Mesendoderm (in vitro differentiated cells): ENCODE measurements around the gene PRR5L.
A peak's percentile ranks its signal among the peaks of the same experiment; 100 is the strongest.

Experiments used
- DNase-seq: peaks from one replicate; pipeline ENCODE4 v3.0.0; 2013
- H2AK5ac ChIP-seq: 2 replicates; pipeline ENCODE4 v1.6.1; 2013; ENCODE audit warnings: low read length, inconsistent platforms
- H2BK120ac ChIP-seq: 2 replicates; pipeline ENCODE4 v1.6.1; 2013; ENCODE audit warnings: low read depth, mild to moderate bottlenecking, low read length, moderate library complexity, mixed read lengths
- H2BK15ac ChIP-seq: replicated peaks from 2 replicates; pipeline ENCODE4 v1.6.1; 2013; ENCODE audit warnings: low read depth, mild to moderate bottlenecking, moderate library complexity
- H2BK5ac ChIP-seq: 2 replicates; pipeline ENCODE4 v1.6.1; 2013; ENCODE audit warnings: low read length, inconsistent platforms
- H3K18ac ChIP-seq: 2 replicates; pipeline ENCODE4 v1.6.1; 2013; ENCODE audit warnings: mild to moderate bottlenecking, low read length, mixed read lengths
- H3K23ac ChIP-seq: one replicate; pipeline ENCODE4 v1.6.1; 2013; ENCODE audit warnings: low read length
- H3K27ac ChIP-seq: 2 replicates; pipeline ENCODE4 v1.5.1; 2013; ENCODE audit warnings: low read depth, mild to moderate bottlenecking, inconsistent platforms, low read length, moderate library complexity
- H3K27me3 ChIP-seq: 2 replicates; pipeline ENCODE4 v1.6.1; 2013; ENCODE audit warnings: low read length, control low read depth, mild to moderate bottlenecking, inconsistent platforms; ENCODE audit not compliant: insufficient read depth, poor library complexity
- H3K36me3 ChIP-seq: 2 replicates; pipeline ENCODE4 v1.6.1; 2013; ENCODE audit warnings: low read length, inconsistent platforms; ENCODE audit not compliant: control insufficient read depth, insufficient read depth
- H3K4ac ChIP-seq: one replicate; pipeline ENCODE4 v1.6.1; 2013; ENCODE audit warnings: low read depth, mild to moderate bottlenecking, low read length, moderate library complexity
- H3K4me1 ChIP-seq: 2 replicates; pipeline ENCODE4 v1.6.1; 2013; ENCODE audit warnings: low read depth, low read length, inconsistent platforms; ENCODE audit not compliant: control insufficient read depth
- H3K4me2 ChIP-seq: 2 replicates; pipeline ENCODE4 v1.6.1; 2013; ENCODE audit warnings: low read length
- H3K4me3 ChIP-seq: 2 replicates; pipeline ENCODE4 v1.5.1; 2013; ENCODE audit warnings: mild to moderate bottlenecking, low read length
- H3K56ac ChIP-seq: one replicate; pipeline ENCODE4 v1.6.1; 2013; ENCODE audit warnings: low read length
- H3K79me1 ChIP-seq: 2 replicates; pipeline ENCODE4 v1.6.1; 2013; ENCODE audit warnings: low read length, inconsistent platforms
- H3K79me2 ChIP-seq: 2 replicates; pipeline ENCODE4 v1.6.1; 2013; ENCODE audit warnings: mild to moderate bottlenecking, low read length; ENCODE audit not compliant: control insufficient read depth, insufficient read depth
- H3K9ac ChIP-seq: 2 replicates; pipeline ENCODE4 v1.6.1; 2013; ENCODE audit warnings: low read length, inconsistent platforms
- H4K5ac ChIP-seq: one replicate; pipeline ENCODE4 v1.6.1; 2013; ENCODE audit warnings: low read length
- H4K8ac ChIP-seq: one replicate; pipeline ENCODE4 v1.6.1; 2013; ENCODE audit warnings: low read depth, mild to moderate bottlenecking, control low read depth, low read length, moderate library complexity
- WGBS: extraction: QIAGEN DNeasy Blood & Tissue Kit; methylation state at CpG from one replicate; pipeline ENCODE4 v1.1.7; 2013; ENCODE audit warnings: low lambda C conversion rate, missing lambda C conversion rate; ENCODE audit not compliant: insufficient coverage; ENCODE audit errors: extremely low coverage; 5-methylcytosine and 5-hydroxymethylcytosine counted together

PRR5L gene

DNA sequence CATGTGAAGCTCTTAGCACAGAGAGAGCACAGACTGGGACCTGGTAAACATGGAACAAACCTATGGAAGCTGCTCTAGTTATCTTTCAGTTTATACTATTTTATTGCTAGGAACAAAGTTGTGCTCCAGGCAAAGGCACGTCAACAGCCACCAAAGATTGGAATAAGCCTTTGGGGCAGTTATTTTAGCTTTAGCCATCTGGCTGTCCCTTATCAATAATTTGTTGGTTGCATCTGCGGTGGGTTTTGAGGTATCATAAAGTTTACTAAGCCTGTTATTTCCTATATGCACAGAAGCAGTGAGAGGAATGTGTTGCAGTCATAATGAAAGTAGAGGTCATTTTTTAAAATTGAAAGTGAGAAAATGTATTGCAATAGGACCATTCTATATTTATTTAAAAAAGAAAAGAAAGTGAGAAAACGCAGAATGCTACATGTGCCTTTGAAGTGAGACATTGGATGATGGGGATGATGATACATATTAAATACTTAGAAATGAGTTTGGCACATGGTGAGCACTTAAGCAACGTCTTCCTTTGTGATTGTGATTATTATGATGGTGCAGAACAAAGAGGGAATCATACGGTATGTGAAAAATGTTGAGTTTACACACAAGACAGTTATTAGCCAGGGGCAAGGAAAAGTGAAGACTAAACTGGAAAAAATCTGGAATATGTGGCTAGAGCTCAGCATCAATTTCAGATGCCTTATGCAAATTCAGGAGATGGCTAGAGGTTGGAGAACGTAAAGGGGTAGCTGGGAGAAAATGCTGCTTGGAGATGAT, 58.3 kb downstream of the PRR5L start:
- Histone ChIP-seq H3K18ac (no peak overlapping the region), H3K56ac (no peak overlapping the region), H3K23ac (no peak overlapping the region), H2BK120ac (no peak overlapping the region), H3K4me1 (no peaks in the 10 kb centered on the region), H3K27me3 (no peaks in the 10 kb centered on the region), H3K79me1 (no peaks in the 10 kb centered on the region), H3K27ac (no peak overlapping the region), H2BK5ac (no peak overlapping the region), H3K36me3 (no peaks in the 10 kb centered on the region), H3K4me3 (no peak overlapping the region), H4K8ac (peak overlapping the region; percentile 43), H3K79me2 (no peaks in the 10 kb centered on the region), H2AK5ac (no peak overlapping the region), H3K9ac (no peak overlapping the region), H3K4ac (no peak overlapping the region), H3K4me2 (no peak overlapping the region), H2BK15ac (no peak overlapping the region), H4K5ac (no peak overlapping the region)
- WGBS: no CpG with 5 or more reads among the region's 6 CpGs
- peak; percentile 34 for DNase-seq

GRCh38 chr11:36356201-36356600, 60.1 kb downstream of the PRR5L start:
- Histone ChIP-seq H4K5ac (no peak overlapping the region), H3K18ac (no peak overlapping the region), H2BK5ac (no peak overlapping the region), H3K56ac (no peak overlapping the region), H3K27ac (no peak overlapping the region), H3K36me3 (no peaks in the 10 kb centered on the region), H3K9ac (no peak overlapping the region), H4K8ac (no peak overlapping the region), H3K4me2 (no peak overlapping the region), H3K79me2 (no peaks in the 10 kb centered on the region), H2BK15ac (no peak overlapping the region), H3K23ac (no peak overlapping the region), H3K4ac (no peak overlapping the region), H3K4me1 (no peaks in the 10 kb centered on the region), H2BK120ac (no peak overlapping the region), H2AK5ac (no peak overlapping the region), H3K4me3 (no peak overlapping the region), H3K27me3 (no peaks in the 10 kb centered on the region), H3K79me1 (no peaks in the 10 kb centered on the region)
- no peak for DNase-seq
- WGBS: no CpG with 5 or more reads among the region's 2 CpGs

DNA sequence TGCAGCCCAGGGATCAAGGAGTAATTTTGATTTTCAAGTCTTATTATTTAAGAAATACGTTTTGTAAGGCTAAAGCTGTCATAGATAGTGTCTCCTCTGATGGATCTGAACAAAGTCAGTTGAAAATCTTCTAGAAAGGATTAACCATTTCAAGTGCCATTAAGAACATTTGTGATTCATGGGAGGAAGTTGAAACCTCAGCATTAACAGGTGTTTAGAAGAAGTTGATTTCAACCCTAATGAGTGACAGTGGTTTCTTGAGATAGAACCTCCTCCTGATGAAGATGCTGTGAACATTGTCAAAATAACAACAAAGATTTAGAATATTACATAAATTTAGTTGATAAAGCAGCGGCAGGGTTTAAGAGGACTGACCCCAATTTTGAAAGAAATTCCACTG, 61.7 kb downstream of the PRR5L start:
- Histone ChIP-seq H3K56ac (no peak overlapping the region), H2BK120ac (no peak overlapping the region), H2BK15ac (no peak overlapping the region), H3K79me1 (no peaks in the 10 kb centered on the region), H2AK5ac (no peak overlapping the region), H4K8ac (no peak overlapping the region), H3K4me2 (no peak overlapping the region), H3K27ac (no peak overlapping the region), H3K79me2 (no peaks in the 10 kb centered on the region), H3K4me3 (no peak overlapping the region), H3K36me3 (no peaks in the 10 kb centered on the region), H3K9ac (no peak overlapping the region), H3K4me1 (peaks cover 2% of the 10 kb centered on the region), H3K4ac (no peak overlapping the region), H3K27me3 (no peaks in the 10 kb centered on the region), H4K5ac (no peak overlapping the region), H2BK5ac (no peak overlapping the region), H3K18ac (no peak overlapping the region), H3K23ac (no peak overlapping the region)
- no CpG with 5 or more reads among the region's 2 CpGs for WGBS
- DNase-seq: no peak

DNA sequence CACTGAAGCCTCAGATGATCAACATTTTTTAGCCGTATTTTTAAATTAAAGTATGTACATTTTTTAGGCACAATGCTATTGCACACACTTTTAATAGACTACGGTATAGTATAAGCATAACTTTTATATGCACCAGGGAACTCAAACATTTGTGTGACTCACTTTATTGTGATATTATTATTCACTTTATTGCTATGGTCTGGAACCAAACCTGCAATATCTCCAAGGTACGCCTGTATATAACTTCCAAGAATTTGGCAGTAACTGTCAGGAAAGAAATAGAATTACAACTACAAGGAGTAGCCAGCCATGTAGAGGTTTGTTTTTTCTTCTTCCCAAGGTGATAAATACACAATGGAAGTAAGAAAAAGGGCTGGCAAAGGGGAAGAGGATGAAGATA, 62.3 kb downstream of the PRR5L start:
- Histone ChIP-seq H3K79me1 (no peaks in the 10 kb centered on the region), H3K4me3 (no peak overlapping the region), H2BK15ac (no peak overlapping the region), H2AK5ac (no peak overlapping the region), H3K4me1 (peaks cover 4% of the 10 kb centered on the region), H3K56ac (no peak overlapping the region), H3K4ac (no peak overlapping the region), H3K27ac (no peak overlapping the region), H2BK120ac (no peak overlapping the region), H3K18ac (no peak overlapping the region), H3K4me2 (no peak overlapping the region), H4K8ac (no peak overlapping the region), H3K79me2 (no peaks in the 10 kb centered on the region), H3K36me3 (no peaks in the 10 kb centered on the region), H3K23ac (no peak overlapping the region), H2BK5ac (no peak overlapping the region), H3K9ac (no peak overlapping the region), H4K5ac (no peak overlapping the region), H3K27me3 (no peaks in the 10 kb centered on the region)
- DNase-seq: no peak
- WGBS: no CpG with 5 or more reads among the region's 3 CpGs

DNA sequence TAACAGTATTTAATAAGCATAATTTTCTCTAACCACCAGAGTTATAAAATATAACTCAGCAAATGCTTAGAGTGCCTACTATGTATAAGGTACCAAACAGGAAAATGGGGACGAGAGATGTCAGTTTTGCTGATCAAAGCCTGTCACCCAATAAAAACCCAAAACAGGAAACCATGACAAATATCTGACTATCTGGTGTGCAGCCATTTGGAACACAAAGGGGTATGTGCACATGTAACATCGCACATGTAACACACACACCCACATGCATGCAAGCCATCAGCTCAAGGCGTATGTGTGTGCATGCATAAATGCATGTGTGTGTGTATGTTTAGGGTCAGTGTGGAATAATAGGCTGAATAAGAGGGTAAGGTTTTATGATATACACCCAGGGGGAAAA, 64.2 kb downstream of the PRR5L start:
- no peak overlapping the region for H3K9ac ChIP-seq
- no peak overlapping the region for H2BK120ac ChIP-seq
- no peak overlapping the region for H2BK5ac ChIP-seq
- H3K79me2 ChIP-seq: no peaks in the 10 kb centered on the region
- no peak overlapping the region for H4K8ac ChIP-seq
- H3K4me1 ChIP-seq: peaks cover 10% of the 10 kb centered on the region
- no peak overlapping the region for H3K4ac ChIP-seq
- H3K4me2 ChIP-seq: no peak overlapping the region
- no peak overlapping the region for H3K27ac ChIP-seq
- no peak overlapping the region for H4K5ac ChIP-seq
- DNase-seq: no peak
- no peak overlapping the region for H2AK5ac ChIP-seq
- H3K23ac ChIP-seq: no peak overlapping the region
- no peak overlapping the region for H2BK15ac ChIP-seq
- no peaks in the 10 kb centered on the region for H3K79me1 ChIP-seq
- no peak overlapping the region for H3K4me3 ChIP-seq
- H3K18ac ChIP-seq: no peak overlapping the region
- no peak overlapping the region for H3K56ac ChIP-seq
- no peaks in the 10 kb centered on the region for H3K27me3 ChIP-seq
- H3K36me3 ChIP-seq: no peaks in the 10 kb centered on the region
- WGBS: no CpG with 5 or more reads among the region's 3 CpGs
